GM06990 (cell line): ENCODE data around the gene TRHDE.
"Not testable (repeated sequence)": the region's sequence is repeated elsewhere in the genome, so short reads cannot be mapped to it uniquely, and the experiment has no call there.

ENCODE experiments used
- DNase-seq: peaks from one replicate; pipeline ENCODE4 v3.0.0-alpha.2; 2011; ENCODE audit not compliant: insufficient read length; ENCODE audit errors: extremely low read depth
- H3K27me3 ChIP-seq: replicated peaks from 2 replicates; pipeline ENCODE4 v1.6.0; 2011; ENCODE audit warnings: low read length; ENCODE audit not compliant: control insufficient read depth, insufficient read depth
- H3K36me3 ChIP-seq: 2 replicates; pipeline ENCODE4 v1.5.1; 2011; ENCODE audit warnings: low read length; ENCODE audit not compliant: control insufficient read depth, insufficient read depth
- H3K4me3 ChIP-seq: replicated peaks from 2 replicates; pipeline ENCODE4 v1.5.1; 2011; ENCODE audit warnings: low read depth, mild to moderate bottlenecking, control low read depth, low read length
- TF ChIP-seq, protein P1 (sequence below): IDR thresholded peaks from 2 replicates; pipeline ENCODE4 v1.5.1; 2011; ENCODE audit warnings: low read length, control low read depth, mild to moderate bottlenecking, inconsistent platforms; ENCODE audit not compliant: insufficient read depth, poor library complexity, severe bottlenecking

TRHDE gene

DNA sequence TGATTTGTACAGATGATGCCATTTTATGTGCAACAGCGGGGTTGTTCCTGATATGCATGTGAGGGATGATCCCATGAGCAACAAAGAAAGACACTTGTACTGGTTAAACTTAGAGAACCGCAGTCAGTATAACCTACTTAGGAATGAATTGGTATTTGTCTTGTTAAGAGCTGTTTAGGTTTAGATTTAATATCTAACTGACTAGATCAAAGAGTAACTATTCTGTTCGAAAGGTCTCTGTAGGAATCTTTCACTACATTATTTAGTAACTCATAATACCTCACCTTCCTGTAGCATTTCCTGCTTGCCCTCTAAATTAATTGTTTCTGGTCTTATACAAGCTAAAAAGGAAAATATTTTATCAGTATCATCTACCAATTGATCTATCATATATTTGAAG, 350.4 kb downstream of the TRHDE start:
- H3K36me3 ChIP-seq, result no peaks in the 10 kb centered on the region
- TF ChIP-seq, protein P1, sequence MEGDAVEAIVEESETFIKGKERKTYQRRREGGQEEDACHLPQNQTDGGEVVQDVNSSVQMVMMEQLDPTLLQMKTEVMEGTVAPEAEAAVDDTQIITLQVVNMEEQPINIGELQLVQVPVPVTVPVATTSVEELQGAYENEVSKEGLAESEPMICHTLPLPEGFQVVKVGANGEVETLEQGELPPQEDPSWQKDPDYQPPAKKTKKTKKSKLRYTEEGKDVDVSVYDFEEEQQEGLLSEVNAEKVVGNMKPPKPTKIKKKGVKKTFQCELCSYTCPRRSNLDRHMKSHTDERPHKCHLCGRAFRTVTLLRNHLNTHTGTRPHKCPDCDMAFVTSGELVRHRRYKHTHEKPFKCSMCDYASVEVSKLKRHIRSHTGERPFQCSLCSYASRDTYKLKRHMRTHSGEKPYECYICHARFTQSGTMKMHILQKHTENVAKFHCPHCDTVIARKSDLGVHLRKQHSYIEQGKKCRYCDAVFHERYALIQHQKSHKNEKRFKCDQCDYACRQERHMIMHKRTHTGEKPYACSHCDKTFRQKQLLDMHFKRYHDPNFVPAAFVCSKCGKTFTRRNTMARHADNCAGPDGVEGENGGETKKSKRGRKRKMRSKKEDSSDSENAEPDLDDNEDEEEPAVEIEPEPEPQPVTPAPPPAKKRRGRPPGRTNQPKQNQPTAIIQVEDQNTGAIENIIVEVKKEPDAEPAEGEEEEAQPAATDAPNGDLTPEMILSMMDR, result no peak
- DNase-seq, result no peak
- no peak overlapping the region for H3K4me3 ChIP-seq
- no peaks in the 10 kb centered on the region for H3K27me3 ChIP-seq

GRCh38 chr12:72631926-72632685, 359.9 kb downstream of the TRHDE start:
- H3K4me3 ChIP-seq, result no peak overlapping the region
- no peaks in the 10 kb centered on the region for H3K27me3 ChIP-seq
- H3K36me3 ChIP-seq, result no peaks in the 10 kb centered on the region
- TF ChIP-seq, protein P1, result no peak
- no peak for DNase-seq

DNA sequence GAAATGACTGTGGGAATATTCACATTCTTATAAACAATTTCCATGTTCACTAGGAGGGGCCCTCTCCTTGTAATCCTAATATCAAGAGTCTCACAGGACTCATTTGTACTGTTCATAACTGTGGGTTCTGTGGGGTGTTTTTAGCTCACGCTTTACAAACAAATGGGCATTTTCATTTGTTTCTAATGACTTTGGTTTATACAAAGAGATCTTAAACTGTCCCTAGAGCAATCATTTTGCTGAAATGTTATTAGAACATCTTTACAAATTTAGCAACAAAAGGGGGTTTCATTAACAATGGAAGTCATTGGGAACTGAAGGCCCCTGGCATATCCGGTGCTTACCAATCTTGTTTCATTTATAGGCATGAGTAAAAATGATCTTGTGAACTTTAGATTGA, 370.5 kb downstream of the TRHDE start:
- Histone ChIP-seq H3K27me3 (no peaks in the 10 kb centered on the region), H3K36me3 (no peaks in the 10 kb centered on the region), H3K4me3 (no peak overlapping the region)
- no peak for DNase-seq
- TF ChIP-seq, protein P1, result no peak

GRCh38 chr12:72647139-72647538, 375.0 kb downstream of the TRHDE start:
- no peak for DNase-seq
- TF ChIP-seq, protein P1, result no peak
- H3K36me3 ChIP-seq, result no peaks in the 10 kb centered on the region
- H3K27me3 ChIP-seq, result no peaks in the 10 kb centered on the region
- H3K4me3 ChIP-seq, result no peak overlapping the region

- H3K4me3 ChIP-seq, result no peak overlapping the region
- TF ChIP-seq, protein P1, result no peak
- DNase-seq, result no peak
- no peaks in the 10 kb centered on the region for H3K36me3 ChIP-seq
- H3K27me3 ChIP-seq, result no peaks in the 10 kb centered on the region
Measured at GRCh38 chr12:72658615-72659014, 386.4 kb downstream of the TRHDE start.

GRCh38 chr12:72660174-72660573, 388.0 kb downstream of the TRHDE start:
- DNase-seq, H3K36me3 ChIP-seq, H3K27me3 ChIP-seq, H3K4me3 ChIP-seq: not testable (repeated sequence)
